IMR-90 (cell line): Measurements from ENCODE around the gene TBC1D22A. TPM values are rescaled to one million over a fixed set of nuclear protein-coding genes. Genes with fewer than 3 reads are reported as not detected.

Source experiments
- ATAC-seq: fragments of 200-7000 bp; cut with Tn5 transposase; 2 replicates; pipeline ENCODE4 v1.9.1; 2020; ENCODE audit warnings: low read depth, mild to moderate bottlenecking, moderate library complexity
- BruUV-seq: library from RNA; stranded (reverse); fragments of 400-500 nt; replicated peaks from 2 replicates; lab custom pipeline; 2021; lab: Mats Ljungman, UMichigan
- CTCF ChIA-PET: fragments of 300-600 bp; formaldehyde crosslinking; extraction: SDS; loops from one replicate; lab custom pipeline; 2021; ENCODE audit warnings: antibody characterized with exemption; lab: Yijun Ruan, JAX
- POLR2A ChIA-PET: fragments of 300-600 bp; sonication (Branson Sonifier 250); formaldehyde crosslinking; loops from one replicate; lab custom pipeline; 2022; ENCODE audit warnings: antibody characterized with exemption; ENCODE audit not compliant: unreplicated experiment; lab: Charles Lee
- DNase-seq: peaks from one replicate; pipeline ENCODE4 v3.0.0; 2013
- H2AFZ ChIP-seq: replicated peaks from 2 replicates; pipeline ENCODE3; 2013; ENCODE audit warnings: low read length, mild to moderate bottlenecking; ENCODE audit not compliant: poor library complexity
- H2AK5ac ChIP-seq: 2 replicates; pipeline ENCODE4 v1.6.1; 2013; ENCODE audit warnings: low read depth, low read length, inconsistent platforms
- H2AK9ac ChIP-seq: replicated peaks from 2 replicates; pipeline ENCODE3; 2013; ENCODE audit warnings: mild to moderate bottlenecking, low read depth, low read length, moderate library complexity; ENCODE audit not compliant: poor library complexity
- H2BK120ac ChIP-seq: 2 replicates; pipeline ENCODE4 v1.6.1; 2013; ENCODE audit warnings: low read depth, low read length, inconsistent platforms
- H2BK15ac ChIP-seq: 3 replicates; pipeline ENCODE4 v1.6.1; 2013; ENCODE audit warnings: low read depth, low read length, inconsistent platforms
- H2BK20ac ChIP-seq: 2 replicates; pipeline ENCODE4 v1.6.1; 2013; ENCODE audit warnings: low read depth, mild to moderate bottlenecking, inconsistent platforms, low read length, moderate library complexity
- H2BK5ac ChIP-seq: 2 replicates; pipeline ENCODE4 v1.6.1; 2013; ENCODE audit warnings: mild to moderate bottlenecking, low read depth, low read length, inconsistent platforms; ENCODE audit not compliant: poor library complexity, severe bottlenecking
- H3K14ac ChIP-seq: replicated peaks from 2 replicates; pipeline ENCODE4 v1.6.1; 2013; ENCODE audit warnings: low read depth, low read length, inconsistent platforms
- H3K18ac ChIP-seq: 2 replicates; pipeline ENCODE4 v1.6.1; 2013; ENCODE audit warnings: low read depth, low read length, control low read depth
- H3K23ac ChIP-seq: 2 replicates; pipeline ENCODE4 v1.6.1; 2013; ENCODE audit warnings: low read depth, low read length, inconsistent platforms
- H3K27ac ChIP-seq: 2 replicates; pipeline ENCODE4 v1.5.1; 2013; ENCODE audit warnings: mild to moderate bottlenecking, control low read depth, low read length; ENCODE audit not compliant: insufficient read depth
- H3K27me3 ChIP-seq: 2 replicates; pipeline ENCODE4 v1.6.1; 2013; ENCODE audit warnings: low read length; ENCODE audit not compliant: control insufficient read depth, insufficient read depth
- H3K36me3 ChIP-seq: 2 replicates; pipeline ENCODE4 v1.6.1; 2013; ENCODE audit warnings: low read length, mixed read lengths; ENCODE audit not compliant: control insufficient read depth, insufficient read depth
- H3K4ac ChIP-seq: 2 replicates; pipeline ENCODE4 v1.6.1; 2013; ENCODE audit warnings: low read depth, low read length, inconsistent platforms
- H3K4me1 ChIP-seq: 2 replicates; pipeline ENCODE4 v1.6.1; 2013; ENCODE audit warnings: low read length, mixed read lengths; ENCODE audit not compliant: control insufficient read depth, insufficient read depth
- H3K4me2 ChIP-seq: 2 replicates; pipeline ENCODE4 v1.6.1; 2013; ENCODE audit warnings: low read depth, mild to moderate bottlenecking, control low read depth, low read length, moderate library complexity
- H3K4me3 ChIP-seq: 2 replicates; pipeline ENCODE4 v1.5.1; 2013; ENCODE audit warnings: low read depth, mild to moderate bottlenecking, control low read depth, low read length, moderate library complexity; ENCODE audit not compliant: insufficient read depth
- H3K56ac ChIP-seq: 2 replicates; pipeline ENCODE4 v1.6.1; 2013; ENCODE audit warnings: low read length, inconsistent platforms; ENCODE audit not compliant: insufficient read depth; ENCODE audit errors: extremely low read depth
- H3K79me1 ChIP-seq, 2 experiments: 2 replicates each; pipeline ENCODE4 v1.6.1; 2013; ENCODE audit warnings: low read length in 2 of 2, inconsistent platforms in 1 of 2, low read depth in 1 of 2
- H3K9ac ChIP-seq: 2 replicates; pipeline ENCODE4 v1.6.1; 2013; ENCODE audit warnings: low read depth, low read length, control low read depth
- H3K9me1 ChIP-seq: 2 replicates; pipeline ENCODE4 v1.6.1; 2013; ENCODE audit warnings: low read length, inconsistent platforms; ENCODE audit not compliant: insufficient read depth
- H3K9me3 ChIP-seq: 2 replicates; pipeline ENCODE4 v1.6.1; 2013; ENCODE audit warnings: low read length; ENCODE audit not compliant: control insufficient read depth, insufficient read depth
- H4K20me1 ChIP-seq: 2 replicates; pipeline ENCODE4 v1.6.1; 2013; ENCODE audit warnings: low read length, inconsistent platforms; ENCODE audit not compliant: insufficient read depth
- H4K5ac ChIP-seq: 2 replicates; pipeline ENCODE4 v1.6.1; 2013; ENCODE audit warnings: mild to moderate bottlenecking, low read depth, low read length, control low read depth
- H4K8ac ChIP-seq, 2 experiments: 2 replicates each; pipeline ENCODE4 v1.6.1; 2013; ENCODE audit warnings: low read depth in 2 of 2, low read length in 2 of 2, control low read depth in 1 of 2, inconsistent platforms in 1 of 2
- H4K91ac ChIP-seq: 2 replicates; pipeline ENCODE4 v1.6.1; 2013; ENCODE audit warnings: low read depth, low read length, inconsistent platforms; ENCODE audit not compliant: insufficient read depth
- CEBPB ChIP-seq: IDR thresholded peaks from 2 replicates; pipeline ENCODE4 v1.6.1; 2012; ENCODE audit warnings: low read depth, low read length, improper control_type of control experiment
- FOS ChIP-seq: fragments of 150-350 bp; IDR thresholded peaks from 2 replicates; pipeline ENCODE4 v1.6.1; 2016; ENCODE audit warnings: low read depth, low read length
- MAFK ChIP-seq: IDR thresholded peaks from 2 replicates; pipeline ENCODE4 v1.6.1; 2012; ENCODE audit warnings: low read depth, low read length, improper control_type of control experiment
- POLR2A ChIP-seq: IDR thresholded peaks from 2 replicates; pipeline ENCODE4 v1.6.1; 2012; ENCODE audit warnings: mild to moderate bottlenecking, low read depth, low read length
- RCOR1 ChIP-seq: IDR thresholded peaks from 2 replicates; pipeline ENCODE4 v1.6.1; 2012; ENCODE audit warnings: mild to moderate bottlenecking, low read length, improper control_type of control experiment; ENCODE audit not compliant: insufficient replicate concordance
- SMC3 ChIP-seq: fragments of 150-350 bp; IDR thresholded peaks from 2 replicates; pipeline ENCODE4 v1.6.1; 2016; ENCODE audit warnings: low read depth, mild to moderate bottlenecking, antibody characterized with exemption, low read length, moderate library complexity
- WGBS, 2 experiments: methylation state at CpG; one replicate each; pipeline versions ENCODE4 v1.1.5 to v1.1.7; 2013; ENCODE audit warnings: missing lambda C conversion rate in 2 of 2; ENCODE audit not compliant: insufficient read length in 1 of 2; ENCODE audit errors: extremely low coverage in 2 of 2; 5-methylcytosine and 5-hydroxymethylcytosine counted together
- dilution Hi-C: fragments of 300-500 bp; cut with HindIII; formaldehyde crosslinking; loops from one replicate; pipeline ENCODE4 v1.14.3; 2018; ENCODE audit warnings: low sequenced_read_pairs; ENCODE audit not compliant: unreplicated experiment
- in situ Hi-C: fragments of 300-500 bp; cut with MboI; formaldehyde crosslinking; loops from 3 replicates; pipeline ENCODE4 v1.14.3; 2019; ENCODE audit warnings: low sequenced_read_pairs, inconsistent platforms, mixed read lengths
- intact Hi-C: fragments of 100-400 bp; cut with micrococcal nuclease; formaldehyde crosslinking; loops from 2 replicates; pipeline ENCODE4 v1.10.0; 2022
- polyA plus RNA-seq, 3 experiments: library from polyadenylated mRNA; depleted of rRNA; stranded (reverse); fragments of >200 nt; gene quantifications; 2 replicates each; pipeline ENCODE4 v1.2.3, GENCODE V29; 2012; ENCODE audit warnings: low replicate concordance in 1 of 3
- total RNA-seq: library from RNA; depleted of rRNA; stranded (reverse); fragments of >200 nt; gene quantifications from 2 replicates; pipeline ENCODE4 v1.2.3, GENCODE V29; 2012

Gene TBC1D22A
- total and polyA plus RNA-seq, 2 of the 4 experiments (the other 2 are of a cell fraction) = 9.0 to 16.7 TPM

DNA sequence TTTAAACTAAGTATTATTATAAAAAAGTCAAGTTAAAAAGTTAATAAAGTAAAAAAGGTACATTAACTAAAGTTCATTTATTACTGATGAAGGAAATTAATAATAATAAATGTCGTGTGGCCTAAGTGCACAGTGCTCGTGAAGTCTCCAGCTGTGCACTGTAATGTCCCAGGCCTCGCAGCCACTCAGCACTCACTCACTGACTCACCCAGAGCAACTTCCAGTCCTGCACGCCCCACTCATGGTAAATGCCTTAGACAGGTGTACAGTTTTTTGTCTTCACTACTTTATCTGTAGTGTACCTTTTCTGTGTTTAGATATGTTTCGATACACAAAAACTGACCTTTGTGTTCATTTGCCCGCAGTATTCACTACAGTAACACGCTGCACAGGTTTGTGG is 175.5 kb downstream of the TBC1D22A start:
- H4K5ac ChIP-seq = no peak overlapping the region
- H3K79me1 ChIP-seq = peaks cover 17 to 39% of the 10 kb centered on the region in 2 experiments; a peak in 3 of 4 replicates
- ChIA-PET CTCF (interaction anchor here (0.6 kb wide), 1 partner anchor 10 kb away, joined by 3 read pairs; no protein-coding TSS in a partner anchor), POLR2A (no interaction called here)
- peaks cover 18% of the 10 kb centered on the region for H3K9me1 ChIP-seq
- no peak overlapping the region for H2BK120ac ChIP-seq
- no peak overlapping the region for H2AK9ac ChIP-seq
- no peak overlapping the region for H2BK20ac ChIP-seq
- no peak overlapping the region for H3K18ac ChIP-seq
- H2AK5ac ChIP-seq = no peak overlapping the region
- no peak overlapping the region for H2AFZ ChIP-seq
- BruUV-seq = no TSS peak
- no peak overlapping the region for H3K23ac ChIP-seq
- H2BK15ac ChIP-seq = no peak overlapping the region
- peaks cover 23% of the 10 kb centered on the region for H3K4me1 ChIP-seq
- ATAC-seq = no peak
- DNase-seq = no peak
- dilution Hi-C loops = no loop called here
- no peak overlapping the region for H3K27ac ChIP-seq
- in situ Hi-C loops = no loop called here
- H3K36me3 ChIP-seq = no peaks in the 10 kb centered on the region
- intact Hi-C loops = no loop called here
- H3K9ac ChIP-seq = no peak overlapping the region
- H2BK5ac ChIP-seq = no peak overlapping the region
- no peaks in the 10 kb centered on the region for H3K9me3 ChIP-seq
- WGBS, 2 experiments = 100% methylated on average over 1 of the region's 7 CpGs; no CpG with 5 or more reads in 1 of the 2 experiments
- TF ChIP-seq MAFK (no peak), FOS (no peak), CEBPB (no peak), SMC3 (no peak), RCOR1 (no peak), POLR2A (no peak)
- no peak overlapping the region for H3K4ac ChIP-seq
- no peak overlapping the region for H3K4me3 ChIP-seq
- no peak overlapping the region for H3K14ac ChIP-seq
- no peak overlapping the region for H4K8ac ChIP-seq
- H3K56ac ChIP-seq = no peak overlapping the region
- H4K20me1 ChIP-seq = peaks cover 10% of the 10 kb centered on the region
- no peak overlapping the region for H3K4me2 ChIP-seq
- H4K91ac ChIP-seq = no peak overlapping the region
- H3K27me3 ChIP-seq = no peaks in the 10 kb centered on the region
